Measurements from ENCODE around the gene EMCN. TPM values are rescaled to one million over a fixed set of nuclear protein-coding genes. Genes with fewer than 3 reads are reported as not detected.
"Not testable (repeated sequence)": the region's sequence is repeated elsewhere in the genome, so short reads cannot be mapped to it uniquely, and the experiment has no call there.

The EMCN gene, protein sequence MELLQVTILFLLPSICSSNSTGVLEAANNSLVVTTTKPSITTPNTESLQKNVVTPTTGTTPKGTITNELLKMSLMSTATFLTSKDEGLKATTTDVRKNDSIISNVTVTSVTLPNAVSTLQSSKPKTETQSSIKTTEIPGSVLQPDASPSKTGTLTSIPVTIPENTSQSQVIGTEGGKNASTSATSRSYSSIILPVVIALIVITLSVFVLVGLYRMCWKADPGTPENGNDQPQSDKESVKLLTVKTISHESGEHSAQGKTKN
- total RNA-seq = 27.5 TPM
- long read RNA-seq, full-length matches to known transcripts = 22 of 34 reads
- long read RNA-seq, partial matches to known transcripts = 3 of 34 reads
- long read RNA-seq, other reads (novel, unspliced or antisense) = 9 of 34 reads

DNA sequence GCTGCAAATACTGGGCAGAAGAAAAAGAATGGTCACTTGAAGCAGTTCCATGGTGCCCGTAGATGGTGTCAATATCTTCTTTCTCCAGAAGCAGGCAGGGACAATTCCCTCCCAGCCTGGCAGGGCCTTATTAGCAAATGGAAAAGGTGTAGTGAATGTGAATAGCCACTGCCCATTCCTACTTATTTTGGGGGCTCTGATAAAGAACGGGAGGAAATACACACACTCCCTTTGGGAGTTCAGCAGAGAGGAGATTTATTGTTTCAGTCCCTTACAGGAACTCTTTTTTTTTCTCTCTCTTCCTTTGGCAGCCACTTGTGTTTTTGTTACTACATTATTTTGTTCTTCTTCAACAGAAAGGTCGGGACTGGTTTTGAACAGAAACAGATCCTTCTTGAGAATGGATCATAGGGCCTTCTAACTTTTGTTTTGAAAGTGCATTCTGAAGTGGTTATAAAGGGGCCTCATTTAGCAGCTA lies at the start of gene EMCN:
Gene EMCN, minus strand, starts transcription at position 159 of the 478 bp plus-strand sequence. Its CDS starts 108 bp downstream, at position 51.
- no peak for DNase-seq (ENCODE audit: low spot score)
- intact Hi-C loops (cut with DNase I) = loop anchor here (2.0 to 5.0 kb wide), 4 partner anchors 73 to 219 kb away; no protein-coding TSS in a partner anchor

DNA sequence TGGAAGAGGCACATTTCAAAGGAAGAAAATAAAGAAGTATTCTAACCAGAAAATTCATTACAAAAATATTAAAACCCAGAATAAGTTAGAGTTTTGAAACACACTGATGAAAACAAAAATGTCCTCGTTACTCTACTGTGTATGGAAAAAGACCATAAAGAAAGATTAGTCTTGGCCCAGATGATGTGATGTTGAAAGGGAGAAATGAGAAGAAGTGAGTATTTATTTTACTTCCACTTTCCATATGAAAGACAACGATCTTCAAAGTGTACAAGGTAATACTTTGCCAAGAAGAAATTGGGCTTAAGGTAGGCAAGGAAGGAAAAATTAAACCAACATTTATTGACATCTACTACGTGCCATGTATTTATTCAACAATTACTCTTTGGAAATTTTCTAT lies 48.6 kb upstream of the EMCN start:
- intact Hi-C loops (cut with DNase I) = no loop called here
- DNase-seq (ENCODE audit: low spot score) = no peak

DNA sequence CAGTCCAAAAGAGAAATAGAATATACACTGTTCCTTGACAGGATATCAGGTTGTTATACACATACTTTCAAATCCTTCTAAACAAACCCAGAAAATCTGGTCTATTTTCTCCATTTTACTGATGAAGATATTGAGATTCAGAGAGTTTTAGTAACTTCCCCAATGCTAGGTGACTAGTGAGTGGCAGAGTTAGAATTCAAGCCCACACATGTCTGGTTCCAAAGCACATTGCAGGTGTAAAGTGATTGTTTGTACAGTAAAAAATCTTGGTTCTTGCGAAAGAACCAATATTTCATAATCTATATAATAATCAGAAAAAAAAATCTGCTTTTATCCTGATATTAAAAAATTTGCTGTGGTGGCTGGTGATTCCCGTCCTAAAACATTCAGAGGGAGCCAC lies 39.5 kb upstream of the EMCN start:
- intact Hi-C loops (cut with DNase I) = no loop called here

DNA sequence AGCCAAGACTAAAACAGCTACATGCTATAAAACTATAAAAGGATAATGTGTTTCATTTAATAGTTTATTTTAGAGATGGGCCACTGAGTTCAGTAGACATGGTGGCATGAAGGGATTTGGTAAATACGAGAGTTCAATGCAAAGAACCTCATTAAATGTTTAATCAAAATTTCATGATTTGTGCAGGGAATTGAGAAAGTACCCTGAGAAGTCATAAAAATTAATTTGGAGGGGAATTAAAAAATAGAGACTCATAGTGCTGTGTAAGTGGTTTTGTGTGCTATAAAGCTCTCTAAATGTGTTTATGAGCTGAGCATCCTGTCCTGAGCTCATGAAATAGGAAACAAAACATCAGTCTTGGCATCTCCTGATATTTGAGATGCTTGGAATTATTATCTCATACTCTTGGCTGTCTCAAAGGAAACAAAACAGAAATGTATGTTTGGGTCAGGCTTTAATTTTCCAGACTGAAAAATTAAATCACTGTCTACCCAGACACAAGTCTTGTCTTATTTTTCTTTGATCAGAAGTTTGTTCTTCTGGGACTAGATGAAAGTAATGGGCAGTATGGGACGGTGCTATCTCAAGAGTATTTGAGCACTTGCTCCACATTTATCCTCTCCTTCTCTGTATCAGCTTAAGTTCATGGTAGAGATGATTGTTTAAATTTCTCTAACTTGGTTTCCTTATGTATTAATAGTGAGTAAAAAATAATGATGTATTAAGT lies 38.0 kb upstream of the EMCN start:
- intact Hi-C loops (cut with DNase I) = no loop called here
- no peak for DNase-seq (ENCODE audit: low spot score)

More for the DNA sequence above, 39.5 kb upstream of the EMCN start:
- no peak for DNase-seq (ENCODE audit: low spot score)

DNA sequence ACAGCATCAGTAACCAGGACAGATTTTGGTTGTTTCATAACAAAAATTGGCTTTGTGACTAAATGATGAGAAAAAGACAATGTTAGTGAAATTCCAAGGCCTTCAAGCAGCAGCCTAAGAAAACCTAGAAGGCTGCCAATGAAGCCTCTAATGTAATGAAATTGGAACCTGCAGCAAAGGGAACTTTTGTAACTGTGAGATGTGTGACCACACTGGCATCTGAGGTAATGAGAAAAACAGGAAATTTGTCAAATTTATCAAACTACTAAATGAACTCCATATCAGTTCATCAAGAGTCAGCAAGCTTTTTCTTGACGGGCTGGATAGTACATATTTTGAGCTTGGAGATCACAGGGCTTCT lies 30.4 kb upstream of the EMCN start:
- DNase-seq (ENCODE audit: low spot score) = no peak
- intact Hi-C loops (cut with DNase I) = no loop called here

DNA sequence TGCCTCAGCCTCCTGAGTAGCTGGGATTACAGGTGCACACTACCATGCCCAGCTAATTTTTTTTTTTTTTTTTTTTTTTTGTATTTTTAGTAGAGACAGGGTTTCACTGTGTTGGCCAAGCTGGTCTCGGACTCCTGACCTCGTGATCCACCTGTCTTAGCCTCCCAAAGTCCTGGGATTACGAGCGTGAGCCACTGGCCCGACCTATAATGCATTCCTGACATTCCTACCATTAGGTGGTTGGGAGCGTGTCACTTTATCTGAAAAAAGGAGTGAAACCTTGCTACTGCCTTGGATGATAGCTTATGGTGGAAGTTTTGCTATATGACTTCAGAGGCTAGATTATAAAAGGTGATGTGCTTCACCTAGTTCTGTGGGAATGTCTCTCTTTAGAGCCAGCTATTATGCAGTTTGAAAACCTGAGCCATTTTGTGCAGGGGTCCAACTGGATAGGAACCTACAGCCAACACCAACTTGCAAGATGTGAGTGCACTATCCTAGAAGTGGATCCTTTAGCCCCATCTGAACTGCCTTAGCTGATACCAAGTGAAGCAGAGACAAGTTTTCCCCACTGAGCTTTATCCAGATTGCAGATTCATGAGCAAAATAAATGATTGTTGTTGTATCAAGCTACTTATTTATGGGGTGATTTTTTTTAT lies 29.8 kb upstream of the EMCN start:
- DNase-seq (ENCODE audit: low spot score) = no peak

DNA sequence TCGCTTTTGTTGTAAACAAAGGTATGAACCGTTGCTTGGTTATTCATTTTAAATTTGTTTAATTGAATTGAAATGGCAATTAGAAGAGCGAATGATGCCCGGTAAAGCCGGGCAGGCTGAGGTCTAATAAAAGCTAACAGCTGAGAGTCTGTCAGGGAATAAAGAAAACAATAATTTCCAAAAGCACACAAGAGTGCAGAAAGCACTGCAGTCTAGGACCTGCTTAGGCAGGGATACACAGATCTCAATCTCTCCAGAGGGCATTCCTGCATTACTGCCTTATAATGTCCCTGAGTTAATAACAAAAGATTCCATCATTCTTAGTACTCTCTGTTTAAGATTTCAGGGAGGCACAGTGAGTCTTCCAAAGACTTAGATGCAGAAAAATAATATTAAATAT lies 27.6 kb upstream of the EMCN start:
- intact Hi-C loops (cut with DNase I) = no loop called here
- DNase-seq (ENCODE audit: low spot score) = no peak

More for the DNA sequence above, 29.8 kb upstream of the EMCN start:
- intact Hi-C loops (cut with DNase I) = no loop called here

DNA sequence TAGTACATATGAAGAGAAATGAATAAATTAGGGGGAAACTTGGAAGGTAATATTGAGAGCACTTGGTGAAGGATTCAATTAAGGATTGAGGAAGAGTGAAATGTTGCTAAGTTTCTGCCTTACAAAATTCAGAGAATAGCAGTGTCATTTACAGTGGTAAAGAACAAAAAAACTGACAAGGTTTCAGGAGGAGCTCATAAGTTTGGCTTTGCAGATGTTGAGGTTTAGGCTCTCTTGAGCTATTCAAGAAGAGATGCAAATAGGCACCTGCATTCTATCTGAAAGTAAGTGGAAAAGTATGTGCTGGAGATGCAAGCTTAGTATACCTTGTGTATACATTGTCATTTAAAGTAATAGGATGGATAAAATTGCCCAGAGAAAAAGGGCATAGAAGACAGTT lies 22.3 kb upstream of the EMCN start:
- DNase-seq (ENCODE audit: low spot score) = no peak
- intact Hi-C loops (cut with DNase I) = no loop called here

DNA sequence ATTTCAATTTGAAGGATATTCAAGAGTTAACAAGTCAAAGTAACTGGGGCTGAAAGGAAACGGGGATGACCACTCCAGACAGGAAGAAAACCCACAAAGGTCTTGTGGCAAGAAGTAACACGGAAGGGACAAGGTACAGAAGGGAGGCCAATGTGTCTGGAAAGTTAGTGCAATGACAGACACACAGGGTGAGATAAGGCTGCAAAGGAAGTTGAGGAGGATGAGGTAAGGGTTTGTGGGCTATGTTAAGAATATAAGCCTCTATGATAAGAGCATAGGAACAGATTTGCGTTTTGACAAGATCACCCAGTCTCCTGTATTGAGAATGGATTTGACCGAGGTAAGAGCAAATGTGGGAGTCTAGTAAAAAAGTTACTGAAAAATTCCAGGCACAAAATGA lies 21.9 kb upstream of the EMCN start:
- intact Hi-C loops (cut with DNase I) = no loop called here
- DNase-seq (ENCODE audit: low spot score) = no peak

DNA sequence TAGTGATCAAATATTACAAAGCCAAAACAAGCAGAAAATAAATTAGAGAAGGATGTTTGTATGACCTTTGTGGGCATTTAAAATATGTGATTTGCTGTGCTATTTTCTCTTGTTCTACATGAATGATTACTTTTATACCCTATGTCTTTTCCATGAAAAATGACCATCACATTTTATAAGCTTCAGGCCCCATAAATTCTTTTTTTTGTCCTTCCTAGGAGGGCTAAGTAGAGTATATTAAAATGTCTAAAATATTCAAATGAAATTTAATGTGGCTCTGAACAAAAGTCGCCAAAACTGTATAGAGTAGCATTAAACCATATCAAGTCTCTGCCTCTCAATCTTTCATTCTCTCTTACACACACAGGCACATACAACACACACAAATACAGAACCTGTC lies 15.9 kb upstream of the EMCN start:
- intact Hi-C loops (cut with DNase I) = no loop called here
- no peak for DNase-seq (ENCODE audit: low spot score)

DNA sequence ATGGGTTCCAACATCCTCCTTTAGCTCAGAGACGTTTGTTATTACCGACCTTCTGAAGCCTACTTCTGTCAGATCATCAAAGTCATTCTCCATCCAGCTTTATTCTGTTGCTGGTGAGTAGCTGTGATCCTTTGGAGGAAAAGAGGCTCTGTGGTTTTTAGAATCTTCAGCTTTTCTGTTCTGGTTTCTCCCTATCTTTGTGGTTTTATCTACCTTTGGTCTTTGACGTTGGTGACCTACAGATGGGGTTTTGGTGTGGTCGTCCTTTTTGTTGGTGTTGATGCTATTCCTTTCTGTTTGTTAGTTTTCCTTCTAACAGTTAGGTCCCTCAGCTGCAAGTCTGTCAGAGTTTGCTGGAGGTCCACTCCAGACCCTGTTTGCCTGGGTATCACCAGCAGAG lies 12.3 kb upstream of the EMCN start:
- not testable (repeated sequence) for DNase-seq (ENCODE audit: low spot score)

DNA sequence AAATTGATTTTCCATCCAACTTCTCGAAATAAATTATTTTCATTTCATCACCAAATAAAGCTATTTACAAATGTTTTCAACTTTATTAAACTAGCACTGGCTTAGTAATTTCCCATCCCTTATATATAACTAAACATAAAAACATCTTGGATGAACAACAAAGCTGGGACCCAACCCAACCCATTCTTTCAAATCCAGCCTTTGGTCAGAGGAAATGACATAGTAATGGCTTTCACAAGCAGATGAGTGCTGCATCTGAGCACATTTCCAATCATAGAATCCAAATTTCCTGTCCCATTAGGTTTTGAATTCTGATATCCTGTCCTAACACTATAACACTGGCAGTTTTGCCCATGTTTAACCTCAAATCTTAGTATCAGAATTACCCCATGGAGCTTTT lies 7.9 kb upstream of the EMCN start:
- no peak for DNase-seq (ENCODE audit: low spot score)
- intact Hi-C loops (cut with DNase I) = no loop called here

More for the DNA sequence above, 12.3 kb upstream of the EMCN start:
- intact Hi-C loops (cut with DNase I) = not testable (repeated sequence)

DNA sequence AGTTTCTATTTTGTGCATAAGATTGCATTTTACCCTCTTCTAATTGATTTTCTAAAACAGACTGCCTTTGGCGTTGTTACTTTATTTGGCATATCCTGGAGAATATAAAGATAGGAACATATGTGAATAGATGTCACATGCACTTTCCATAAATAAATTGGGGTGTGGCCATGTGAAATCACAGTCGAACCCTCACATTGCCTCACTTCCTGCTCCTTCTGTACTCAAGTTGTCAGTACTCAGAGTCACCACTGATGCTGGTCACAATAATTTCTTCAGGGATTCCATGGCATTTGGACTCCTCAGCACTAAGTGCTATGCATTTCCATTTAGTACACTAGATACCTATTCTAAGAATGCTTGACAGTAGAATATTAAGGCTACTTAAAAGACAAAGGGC lies 1.4 kb upstream of the EMCN start:
- intact Hi-C loops (cut with DNase I) = loop anchor here (2.0 to 5.0 kb wide), 3 partner anchors 72 to 133 kb away; no protein-coding TSS in a partner anchor

DNA sequence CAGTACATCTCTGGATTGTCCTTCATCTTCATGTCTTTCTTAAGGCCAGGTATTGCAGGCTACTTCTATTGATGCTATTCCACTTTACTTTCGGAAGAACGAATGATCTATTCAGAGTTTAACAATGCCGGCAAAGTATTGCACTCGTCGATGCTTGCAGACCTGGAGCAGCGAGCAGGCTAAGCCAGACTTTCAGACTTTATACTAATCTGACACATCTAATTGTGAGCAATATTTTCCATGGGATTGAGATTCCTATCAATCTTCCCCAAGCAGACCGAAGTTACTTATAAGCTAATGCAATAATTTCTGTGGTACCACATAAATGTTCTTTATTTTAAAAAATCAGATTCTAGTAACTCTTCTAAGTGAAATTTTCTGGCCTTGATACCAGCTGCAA lies 1.6 kb downstream of the EMCN start:
- no peak for DNase-seq (ENCODE audit: low spot score)
- intact Hi-C loops (cut with DNase I) = loop anchor here (2.0 to 5.0 kb wide), 3 partner anchors 94 to 221 kb away; no protein-coding TSS in a partner anchor

More for the DNA sequence above, 1.4 kb upstream of the EMCN start:
- no peak for DNase-seq (ENCODE audit: low spot score)

DNA sequence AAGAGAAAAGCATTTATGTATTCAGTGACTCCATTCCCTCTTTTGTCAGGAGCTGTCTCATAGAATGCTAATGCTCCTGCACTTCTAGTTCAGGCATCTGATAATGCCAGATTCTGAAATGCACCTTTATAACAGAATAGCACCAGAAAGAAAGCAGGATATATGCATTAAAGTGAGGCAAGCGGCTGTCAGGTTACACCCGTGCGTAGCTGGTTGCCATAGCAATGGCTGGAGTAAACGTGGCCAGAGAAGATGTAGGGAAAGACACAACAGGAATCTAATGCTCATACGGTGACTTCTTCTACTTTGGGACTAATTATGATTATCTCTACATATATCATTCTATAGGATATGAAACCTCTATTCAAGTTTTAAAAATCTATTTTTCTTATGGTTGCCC lies 5.9 kb downstream of the EMCN start:
- intact Hi-C loops (cut with DNase I) = no loop called here
- no peak for DNase-seq (ENCODE audit: low spot score)

DNA sequence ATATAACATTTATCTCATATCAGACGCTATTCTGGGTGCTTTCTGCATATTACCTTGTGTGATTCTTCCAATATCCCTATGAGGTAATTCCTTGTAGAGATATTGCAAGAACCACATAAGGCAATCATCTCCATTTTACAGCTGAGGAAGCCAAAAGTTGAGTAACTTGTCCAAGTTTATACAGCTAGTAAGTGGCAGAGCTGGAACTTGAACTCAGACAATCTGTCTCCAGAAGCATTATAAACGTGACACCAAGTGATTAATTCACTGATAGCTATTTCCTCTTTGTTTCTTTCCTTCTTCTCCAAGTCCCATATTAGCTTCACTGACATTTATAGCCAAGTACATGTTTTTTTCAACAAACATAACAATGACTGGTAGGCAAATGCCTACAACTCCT lies 7.3 kb downstream of the EMCN start:
- no peak for DNase-seq (ENCODE audit: low spot score)
- intact Hi-C loops (cut with DNase I) = no loop called here

DNA sequence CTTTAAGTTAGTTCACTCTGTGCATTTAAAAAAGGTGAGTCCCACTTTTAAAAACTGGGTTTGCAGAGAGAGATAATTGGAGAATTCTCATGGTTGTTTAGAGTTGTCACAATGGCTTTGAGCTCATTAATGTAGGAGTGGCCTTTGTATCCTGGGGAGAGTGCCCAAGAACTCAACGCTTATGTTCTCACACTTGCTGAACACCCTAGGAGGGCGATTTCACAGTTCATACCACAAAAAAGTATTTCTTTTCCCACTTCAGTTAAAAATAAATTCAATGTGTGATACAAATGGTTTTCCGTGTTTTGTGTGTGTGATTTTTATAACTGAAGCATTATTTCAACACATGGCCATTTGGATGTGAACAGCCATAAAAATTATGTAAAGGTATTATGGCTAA lies 8.4 kb downstream of the EMCN start:
- DNase-seq (ENCODE audit: low spot score) = no peak
- intact Hi-C loops (cut with DNase I) = no loop called here

DNA sequence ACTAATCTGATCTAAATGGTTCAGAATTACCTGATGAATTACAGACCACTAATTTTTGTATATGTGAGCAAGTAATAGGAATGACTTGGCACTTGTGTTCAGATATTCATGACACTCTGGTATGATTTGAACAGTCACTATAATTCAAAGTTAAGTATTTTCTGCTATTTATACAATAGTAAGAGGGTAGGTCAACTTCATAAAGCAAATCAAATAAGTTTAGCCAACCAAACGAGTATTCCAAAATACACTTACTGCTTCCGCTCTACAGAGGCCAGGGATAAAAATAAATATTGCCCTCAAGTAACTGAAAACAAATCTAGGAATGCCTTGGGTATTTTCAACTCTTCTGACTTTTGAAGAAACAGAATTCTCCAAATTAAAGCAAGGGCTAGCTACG lies 9.1 kb downstream of the EMCN start:
- intact Hi-C loops (cut with DNase I) = no loop called here
- DNase-seq (ENCODE audit: low spot score) = no peak

DNA sequence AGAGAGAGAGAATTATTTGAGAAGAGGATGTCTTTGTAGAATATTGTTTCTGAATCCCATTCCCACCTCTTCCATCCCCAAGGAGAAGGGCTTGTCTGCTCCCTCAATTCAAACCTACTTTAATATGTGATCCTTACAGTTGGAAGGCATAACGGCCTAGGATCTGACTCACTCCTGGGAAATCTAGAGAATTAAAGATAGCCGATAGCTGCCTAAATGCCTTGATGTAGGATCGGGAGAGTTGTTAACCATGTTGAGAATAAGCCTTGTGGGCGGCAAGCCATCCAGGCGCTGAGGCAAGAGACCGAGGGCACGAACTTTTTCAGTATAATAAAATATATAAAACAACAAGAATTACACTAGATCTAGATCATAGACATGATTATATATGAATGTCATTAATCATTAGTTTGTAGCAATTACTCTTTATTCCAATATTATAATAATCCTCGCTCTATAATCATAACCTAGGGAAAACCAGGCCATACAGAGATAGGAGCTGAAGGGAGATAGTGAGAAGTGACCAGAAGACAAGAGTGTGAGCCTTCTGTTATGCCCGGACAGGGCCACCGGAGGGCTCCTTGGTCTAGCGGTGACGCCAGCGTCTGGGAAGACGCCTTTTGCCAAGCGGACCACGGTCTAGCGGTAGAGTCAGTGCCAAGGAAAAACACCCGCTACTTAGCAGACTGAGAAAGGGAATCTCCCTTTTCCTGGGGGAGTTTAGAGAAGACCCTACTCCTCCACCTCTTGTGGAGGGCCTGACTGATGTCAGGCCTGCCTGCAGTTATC lies 13.5 kb downstream of the EMCN start:
- intact Hi-C loops (cut with DNase I) = no loop called here
- no peak for DNase-seq (ENCODE audit: low spot score)

DNA sequence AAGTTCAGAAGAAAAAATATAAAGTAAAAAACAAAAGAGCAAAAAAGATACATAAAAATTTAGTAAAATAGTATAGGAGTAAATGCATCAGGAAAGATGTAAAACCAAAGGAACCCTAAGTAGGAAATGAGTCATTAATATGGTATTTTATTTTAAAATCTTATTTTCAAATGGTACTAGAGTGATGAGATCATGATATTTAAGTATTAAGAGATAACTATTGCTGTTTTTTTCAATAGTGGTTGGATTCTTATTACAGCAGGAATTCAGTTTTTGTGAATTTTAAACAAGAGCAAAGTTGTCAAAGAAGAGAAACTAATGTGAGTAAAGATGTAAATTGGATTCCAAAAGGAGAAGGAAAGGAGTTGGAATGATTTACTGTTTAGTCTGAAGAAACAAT lies 20.0 kb downstream of the EMCN start:
- no peak for DNase-seq (ENCODE audit: low spot score)

More for the DNA sequence above, 20.0 kb downstream of the EMCN start:
- intact Hi-C loops (cut with DNase I) = no loop called here

Measured in cardiac septum (tissue), 1 donor.